ENCODE results near the gene BDKRB2.
A peak's percentile ranks its signal among the peaks of the same experiment; 100 is the strongest.

BDKRB2 gene

GRCh38 chr14:96201965-96202364, 2.7 kb upstream of the BDKRB2 start:
- no peak for DNase-seq (ENCODE audit: low spot score)
- TF ChIP-seq, protein P1, sequence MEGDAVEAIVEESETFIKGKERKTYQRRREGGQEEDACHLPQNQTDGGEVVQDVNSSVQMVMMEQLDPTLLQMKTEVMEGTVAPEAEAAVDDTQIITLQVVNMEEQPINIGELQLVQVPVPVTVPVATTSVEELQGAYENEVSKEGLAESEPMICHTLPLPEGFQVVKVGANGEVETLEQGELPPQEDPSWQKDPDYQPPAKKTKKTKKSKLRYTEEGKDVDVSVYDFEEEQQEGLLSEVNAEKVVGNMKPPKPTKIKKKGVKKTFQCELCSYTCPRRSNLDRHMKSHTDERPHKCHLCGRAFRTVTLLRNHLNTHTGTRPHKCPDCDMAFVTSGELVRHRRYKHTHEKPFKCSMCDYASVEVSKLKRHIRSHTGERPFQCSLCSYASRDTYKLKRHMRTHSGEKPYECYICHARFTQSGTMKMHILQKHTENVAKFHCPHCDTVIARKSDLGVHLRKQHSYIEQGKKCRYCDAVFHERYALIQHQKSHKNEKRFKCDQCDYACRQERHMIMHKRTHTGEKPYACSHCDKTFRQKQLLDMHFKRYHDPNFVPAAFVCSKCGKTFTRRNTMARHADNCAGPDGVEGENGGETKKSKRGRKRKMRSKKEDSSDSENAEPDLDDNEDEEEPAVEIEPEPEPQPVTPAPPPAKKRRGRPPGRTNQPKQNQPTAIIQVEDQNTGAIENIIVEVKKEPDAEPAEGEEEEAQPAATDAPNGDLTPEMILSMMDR (IDR thresholded peaks at IDR 0.05): no peak
- no peak overlapping the region for H3K27ac ChIP-seq
- H3K4me3 ChIP-seq: no peak overlapping the region

GRCh38 chr14:96202441-96203094, 2.1 kb upstream of the BDKRB2 start:
- DNase-seq (ENCODE audit: low spot score): no peak
- TF ChIP-seq, protein P1 (IDR thresholded peaks at IDR 0.05): no peak
- no peak overlapping the region for H3K27ac ChIP-seq
- no peak overlapping the region for H3K4me3 ChIP-seq

DNA sequence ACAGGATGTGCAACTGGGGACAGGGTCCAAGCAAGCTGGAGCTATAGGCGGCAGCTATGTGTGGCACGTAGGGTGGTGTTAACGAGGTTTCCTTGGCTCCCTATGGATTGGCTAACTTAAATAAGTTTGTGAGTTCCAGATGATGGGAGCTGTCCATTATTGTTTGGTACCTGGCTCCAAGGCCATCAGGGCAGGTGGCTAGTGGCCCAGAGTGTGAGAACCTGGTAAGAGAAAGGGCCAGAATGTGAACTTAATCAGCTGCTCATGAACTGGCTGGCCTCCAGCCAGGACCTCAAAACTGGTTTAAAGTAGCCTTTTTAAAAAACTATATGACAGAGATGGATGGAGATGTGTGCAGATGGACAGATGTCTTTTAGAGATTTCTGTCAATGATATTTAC, 1.5 kb upstream of the BDKRB2 start:
- TF ChIP-seq, protein P1 (IDR thresholded peaks at IDR 0.05): no peak

GRCh38 chr14:96203635-96204034, 1.0 kb upstream of the BDKRB2 start:
- H3K4me3 ChIP-seq: peak overlapping the region; percentile 68
- TF ChIP-seq, protein P1 (IDR thresholded peaks at IDR 0.05): no peak
- H3K27ac ChIP-seq: peak overlapping the region in 1 of 2 donors; percentile 81
- no peak for DNase-seq (ENCODE audit: low spot score)

More for the DNA sequence above, 1.5 kb upstream of the BDKRB2 start:
- Histone ChIP-seq H3K4me3 (no peak overlapping the region), H3K27ac (no peak overlapping the region)
- DNase-seq (ENCODE audit: low spot score): no peak

DNA sequence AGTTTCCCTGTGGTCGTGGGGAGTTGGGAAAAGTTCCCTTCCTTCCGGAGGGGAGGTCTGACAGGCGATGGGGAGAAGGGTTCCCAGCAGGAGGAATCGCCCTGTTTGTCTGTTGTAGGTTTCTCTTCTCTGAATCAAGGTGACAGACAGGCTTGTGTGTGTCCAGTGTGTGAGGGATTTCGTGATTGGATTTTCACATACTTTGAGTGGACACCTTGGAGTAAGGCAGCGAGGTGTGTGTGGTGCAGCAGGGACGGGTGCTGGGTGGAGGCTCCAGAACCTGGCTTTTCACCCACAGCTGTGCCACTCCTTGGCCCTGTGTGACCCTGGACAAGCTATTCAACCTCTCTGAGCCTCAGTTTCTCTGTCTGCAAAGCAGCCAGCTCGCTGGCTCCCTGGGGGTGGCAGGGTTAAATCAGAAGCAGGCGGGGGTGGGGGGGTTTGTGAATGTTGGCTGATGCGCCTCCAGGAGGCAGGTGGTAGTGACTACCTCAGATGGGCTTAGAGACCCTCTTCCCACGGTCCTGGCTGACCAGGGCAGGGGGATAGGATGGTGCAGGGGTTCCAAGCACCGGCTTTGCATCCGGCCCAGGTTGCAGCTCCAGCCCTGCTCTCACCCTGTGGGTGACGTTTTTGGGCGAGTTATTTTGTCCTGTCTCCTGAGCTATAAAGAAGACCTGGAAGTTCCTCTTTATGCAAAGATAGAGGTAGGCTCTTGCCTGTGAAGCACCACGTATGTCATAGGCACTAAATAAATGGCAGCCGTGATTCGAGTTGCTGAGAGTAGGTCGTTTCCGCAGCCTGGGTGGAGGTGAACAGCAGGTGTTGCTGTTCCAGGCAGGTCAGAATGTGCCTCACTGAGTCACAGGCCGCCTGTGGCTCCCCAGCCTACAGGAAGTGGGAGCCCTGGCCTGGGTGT, 679 bp downstream of the BDKRB2 start:
- Histone ChIP-seq H3K4me3 (peak overlapping the region; percentile 68), H3K27ac (peak overlapping the region; percentile 7 to 81)
- no peak for DNase-seq (ENCODE audit: low spot score)
- TF ChIP-seq, protein P1 (IDR thresholded peaks at IDR 0.05): no peak

- Histone ChIP-seq H3K4me3 (peak overlapping the region; percentile 68), H3K27ac (peak overlapping the region in 1 of 2 donors; percentile 81)
- no peak for DNase-seq (ENCODE audit: low spot score)
- TF ChIP-seq, protein P1 (IDR thresholded peaks at IDR 0.05): no peak
These were observed 1.3 kb downstream of the BDKRB2 start for GRCh38 chr14:96205978-96206360.

Data from coronary artery (tissue), 2 donors.